Neural cell (in vitro differentiated cells): ENCODE data around the gene ERH. TPM values are rescaled to one million over a fixed set of nuclear protein-coding genes. Genes with fewer than 3 reads are reported as not detected.

Experiments
- H2AFZ ChIP-seq: fragments of 200-600, 300-800 bp; sonication (generic), shearing (Covaris generic); 2 replicates; pipeline ENCODE4 v1.6.0; 2014; ENCODE audit warnings: low read depth, mild to moderate bottlenecking, antibody characterized with exemption, low read length, moderate library complexity
- H3F3A ChIP-seq: fragments of 200-600 bp; shearing (Covaris generic); 2 replicates; pipeline ENCODE4 v1.6.1; 2016; ENCODE audit warnings: mild to moderate bottlenecking, moderate library complexity, mixed read lengths, antibody characterized with exemption, low read length; ENCODE audit not compliant: insufficient read depth, poor library complexity, severe bottlenecking
- H3K27ac ChIP-seq: fragments of 200-600, 300-800 bp; sonication (generic), shearing (Covaris generic); 2 replicates; pipeline ENCODE4 v1.5.1; 2014; ENCODE audit warnings: mild to moderate bottlenecking, low read length, moderate library complexity
- H3K27me3 ChIP-seq: fragments of 300-800, 200-600 bp; sonication (generic), shearing (Covaris generic); 2 replicates; pipeline ENCODE4 v1.6.0; 2014; ENCODE audit warnings: mild to moderate bottlenecking, low read depth, low read length, moderate library complexity; ENCODE audit not compliant: insufficient read depth
- H3K36me3 ChIP-seq: fragments of 300-800, 200-600 bp; sonication (generic), shearing (Covaris generic); 2 replicates; pipeline ENCODE4 v1.5.1; 2014; ENCODE audit warnings: mild to moderate bottlenecking, antibody characterized with exemption, low read length, moderate library complexity; ENCODE audit not compliant: insufficient read depth
- H3K4me2 ChIP-seq: fragments of 300-800, 200-600 bp; sonication (generic), shearing (Covaris generic); 2 replicates; pipeline ENCODE4 v1.6.0; 2014; ENCODE audit warnings: mild to moderate bottlenecking, low read length
- H3K4me3 ChIP-seq: fragments of 300-800, 200-600 bp; sonication (generic), shearing (Covaris generic); 2 replicates; pipeline ENCODE4 v1.5.1; 2014; ENCODE audit warnings: mild to moderate bottlenecking, low read length, moderate library complexity
- H3K79me2 ChIP-seq: fragments of 200-600 bp; shearing (Covaris generic); replicated peaks from 2 replicates; pipeline ENCODE4 v1.6.0; 2014; ENCODE audit warnings: mild to moderate bottlenecking, low read length, moderate library complexity; ENCODE audit not compliant: insufficient read depth
- H3K9ac ChIP-seq: fragments of 300-800, 200-600 bp; sonication (generic), shearing (Covaris generic); 2 replicates; pipeline ENCODE4 v1.6.1; 2016; ENCODE audit warnings: mild to moderate bottlenecking, low read length, mixed read lengths
- H3K9me2 ChIP-seq: fragments of 200-600 bp; shearing (Covaris generic); 2 replicates; pipeline ENCODE4 v1.6.1; 2016; ENCODE audit warnings: mild to moderate bottlenecking, low read length, mixed read lengths; ENCODE audit not compliant: insufficient read depth
- H3K9me3 ChIP-seq: fragments of 200-600, 300-800 bp; sonication (generic), shearing (Covaris generic); 2 replicates; pipeline ENCODE4 v1.6.1; 2016; ENCODE audit warnings: mild to moderate bottlenecking, mixed run types, low read length, moderate library complexity, mixed read lengths
- H4K20me1 ChIP-seq: fragments of 200-600 bp; shearing (Covaris generic); 2 replicates; pipeline ENCODE4 v1.6.1; 2016; ENCODE audit warnings: mild to moderate bottlenecking, mixed run types; ENCODE audit not compliant: insufficient read depth
- CTCF ChIP-seq: fragments of 450-650 bp; IDR thresholded peaks from 2 replicates; pipeline ENCODE4 v1.5.1; 2014; ENCODE audit warnings: antibody characterized with exemption, mild to moderate bottlenecking, moderate library complexity; ENCODE audit not compliant: poor library complexity, severe bottlenecking
- EP300 ChIP-seq: fragments of 450-650 bp; conservative IDR thresholded peaks from 2 replicates; pipeline ENCODE4 v1.6.1; 2014; ENCODE audit warnings: antibody characterized with exemption, mild to moderate bottlenecking, moderate library complexity; ENCODE audit not compliant: poor library complexity, severe bottlenecking
- EZH2 ChIP-seq: fragments of 200-600, 300-800 bp; shearing (Covaris generic), sonication (generic); IDR thresholded peaks from 2 replicates; pipeline ENCODE4 v1.6.1; 2014; ENCODE audit warnings: antibody characterized with exemption, low read length, borderline replicate concordance, mild to moderate bottlenecking; ENCODE audit not compliant: insufficient read depth, poor library complexity, severe bottlenecking
- MXI1 ChIP-seq: fragments of 450-650 bp; conservative IDR thresholded peaks from 2 replicates; pipeline ENCODE4 v1.6.1; 2014; ENCODE audit warnings: antibody characterized with exemption, mild to moderate bottlenecking; ENCODE audit not compliant: poor library complexity, severe bottlenecking
- POLR2AphosphoS5 ChIP-seq: IDR thresholded peaks from 2 replicates; pipeline ENCODE4 v1.6.1; 2012
- RAD21 ChIP-seq: fragments of 450-650 bp; conservative IDR thresholded peaks from 2 replicates; pipeline ENCODE4 v1.6.1; 2014; ENCODE audit warnings: antibody characterized with exemption, mild to moderate bottlenecking, moderate library complexity
- REST ChIP-seq: IDR thresholded peaks from 2 replicates; pipeline ENCODE4 v1.6.1; 2012; ENCODE audit warnings: borderline replicate concordance
- SMC3 ChIP-seq: fragments of 450-650 bp; conservative IDR thresholded peaks from 2 replicates; pipeline ENCODE4 v1.6.1; 2014; ENCODE audit warnings: antibody characterized with exemption, mild to moderate bottlenecking, moderate library complexity; ENCODE audit not compliant: poor library complexity
- TAF1 ChIP-seq: IDR thresholded peaks from 2 replicates; pipeline ENCODE4 v1.6.1; 2012; ENCODE audit warnings: low read depth
- polyA plus RNA-seq: library from polyadenylated mRNA; depleted of rRNA; stranded (reverse); fragments of >200 nt; gene quantifications from 2 replicates; pipeline ENCODE4 v1.2.3, GENCODE V29; 2014

The ERH gene
- polyA plus RNA-seq, 1 donor from 2014 or later: 480 TPM

- Histone ChIP-seq H3K36me3 (no peaks in the 10 kb centered on the region), H3K27ac (no peak overlapping the region), H3F3A (no peaks in the 10 kb centered on the region), H3K9me2 (no peaks in the 10 kb centered on the region), H3K4me3 (no peak overlapping the region), H3K4me2 (no peak overlapping the region), H2AFZ (no peak overlapping the region), H3K27me3 (no peaks in the 10 kb centered on the region), H3K79me2 (no peaks in the 10 kb centered on the region), H4K20me1 (no peaks in the 10 kb centered on the region), H3K9ac (no peak overlapping the region), H3K9me3 (no peaks in the 10 kb centered on the region)
- TF ChIP-seq POLR2AphosphoS5 (no peak), RAD21 (no peak), EP300 (no peak), REST (no peak), SMC3 (no peak), EZH2 (no peak), CTCF (no peak), TAF1 (no peak), MXI1 (no peak)
Measured at GRCh38 chr14:69366761-69367160, 31.3 kb downstream of the ERH start.

- H3K27ac ChIP-seq: no peak overlapping the region
- H3F3A ChIP-seq: no peaks in the 10 kb centered on the region
- H3K9ac ChIP-seq: no peak overlapping the region
- no peaks in the 10 kb centered on the region for H3K36me3 ChIP-seq
- no peaks in the 10 kb centered on the region for H3K79me2 ChIP-seq
- no peaks in the 10 kb centered on the region for H3K9me2 ChIP-seq
- no peaks in the 10 kb centered on the region for H3K27me3 ChIP-seq
- H3K4me3 ChIP-seq: no peak overlapping the region
- no peak overlapping the region for H3K4me2 ChIP-seq
- no peaks in the 10 kb centered on the region for H4K20me1 ChIP-seq
- TF ChIP-seq SMC3: no peak
- no peak for TF ChIP-seq MXI1
- no peak for TF ChIP-seq CTCF
- no peak for TF ChIP-seq RAD21
- no peak for TF ChIP-seq TAF1
- no peaks in the 10 kb centered on the region for H3K9me3 ChIP-seq
- no peak overlapping the region for H2AFZ ChIP-seq
Measured at GRCh38 chr14:69366069-69366468, 32.0 kb downstream of the ERH start.
